Kidney epithelial cell (primary cell): ENCODE results near the gene MYH7B. TPM values are rescaled to one million over a fixed set of nuclear protein-coding genes. Genes with fewer than 3 reads are reported as not detected.

ENCODE experiments used
- DNase-seq: peaks from one replicate; pipeline ENCODE4 v3.0.0-alpha.2; 2010; ENCODE audit warnings: low read depth
- H3K27me3 ChIP-seq: 2 replicates; pipeline ENCODE4 v1.6.0; 2011; ENCODE audit warnings: low read length; ENCODE audit not compliant: control insufficient read depth, insufficient read depth
- H3K36me3 ChIP-seq: 2 replicates; pipeline ENCODE4 v1.5.1; 2011; ENCODE audit warnings: low read length; ENCODE audit not compliant: control insufficient read depth, insufficient read depth
- H3K4me3 ChIP-seq: 2 replicates; pipeline ENCODE4 v1.5.1; 2011; ENCODE audit warnings: low read depth, mild to moderate bottlenecking, control low read depth, low read length
- total RNA-seq: library from RNA; depleted of rRNA; stranded (reverse); fragments of >200 nt; gene quantifications from 2 replicates; pipeline ENCODE4 v1.2.3, GENCODE V29; 2015
- TF ChIP-seq, protein P1 (sequence below): IDR thresholded peaks from 2 replicates; pipeline ENCODE4 v1.5.1; 2011; ENCODE audit warnings: mild to moderate bottlenecking, moderate library complexity, low read length, control low read depth, inconsistent platforms; ENCODE audit not compliant: insufficient read depth, poor library complexity, severe bottlenecking

The MYH7B gene
- total RNA-seq, 1 donor from 2014 or later, result 0.04 TPM

DNA sequence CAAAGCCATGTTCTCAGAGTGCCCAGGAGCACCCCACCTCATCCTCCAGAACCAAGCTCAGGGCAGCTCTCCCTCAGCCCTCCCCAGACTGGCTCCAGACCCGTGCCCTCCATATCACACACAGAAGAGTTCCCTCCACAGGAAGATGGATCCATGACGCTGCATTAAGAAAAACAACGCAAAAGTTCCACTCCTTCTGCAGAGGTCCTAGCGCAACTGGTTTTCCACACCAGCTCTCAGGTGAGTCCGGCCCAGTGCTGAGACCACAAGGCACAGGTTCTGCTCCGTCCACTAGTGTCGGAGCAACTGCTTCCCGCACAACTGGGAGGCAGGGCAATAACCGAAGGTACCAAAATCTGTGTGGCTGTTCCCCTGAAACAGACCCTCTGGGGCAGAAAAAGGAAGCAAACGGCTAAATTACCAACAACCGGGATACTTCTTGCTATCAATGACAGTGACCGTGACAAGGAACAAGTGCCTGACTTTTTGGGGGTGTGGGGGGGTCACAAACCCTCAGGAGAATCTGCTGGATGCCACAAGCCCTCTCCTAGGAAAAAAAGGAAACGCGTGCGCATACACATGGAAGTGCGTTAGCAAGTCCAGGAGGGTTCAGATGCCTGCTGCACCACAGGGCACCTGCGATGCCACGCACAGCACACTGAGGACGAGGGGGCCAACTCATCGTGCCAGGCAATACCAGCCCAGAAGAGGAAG lies 49.2 kb downstream of the MYH7B start:
- TF ChIP-seq, protein P1, sequence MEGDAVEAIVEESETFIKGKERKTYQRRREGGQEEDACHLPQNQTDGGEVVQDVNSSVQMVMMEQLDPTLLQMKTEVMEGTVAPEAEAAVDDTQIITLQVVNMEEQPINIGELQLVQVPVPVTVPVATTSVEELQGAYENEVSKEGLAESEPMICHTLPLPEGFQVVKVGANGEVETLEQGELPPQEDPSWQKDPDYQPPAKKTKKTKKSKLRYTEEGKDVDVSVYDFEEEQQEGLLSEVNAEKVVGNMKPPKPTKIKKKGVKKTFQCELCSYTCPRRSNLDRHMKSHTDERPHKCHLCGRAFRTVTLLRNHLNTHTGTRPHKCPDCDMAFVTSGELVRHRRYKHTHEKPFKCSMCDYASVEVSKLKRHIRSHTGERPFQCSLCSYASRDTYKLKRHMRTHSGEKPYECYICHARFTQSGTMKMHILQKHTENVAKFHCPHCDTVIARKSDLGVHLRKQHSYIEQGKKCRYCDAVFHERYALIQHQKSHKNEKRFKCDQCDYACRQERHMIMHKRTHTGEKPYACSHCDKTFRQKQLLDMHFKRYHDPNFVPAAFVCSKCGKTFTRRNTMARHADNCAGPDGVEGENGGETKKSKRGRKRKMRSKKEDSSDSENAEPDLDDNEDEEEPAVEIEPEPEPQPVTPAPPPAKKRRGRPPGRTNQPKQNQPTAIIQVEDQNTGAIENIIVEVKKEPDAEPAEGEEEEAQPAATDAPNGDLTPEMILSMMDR, result no peak
- Histone ChIP-seq H3K36me3 (peaks cover 5% of the 10 kb centered on the region), H3K4me3 (no peak overlapping the region), H3K27me3 (no peaks in the 10 kb centered on the region)
- no peak for DNase-seq

Other genes with a start within 250 kb of the MYH7B start
- gene NCOA6, start 130.2 kb upstream of the MYH7B start, total RNA-seq, result 16.6 and 18.0 TPM in 2 replicates
- 8.4 and 12.5 TPM in 2 replicates for gene GGT7, start 83.0 kb upstream of the MYH7B start, total RNA-seq
- 29.2 and 33.1 TPM in 2 replicates for gene ACSS2, start 79.3 kb upstream of the MYH7B start, total RNA-seq
- 64.8 and 71.8 TPM in 2 replicates for gene GSS, start 62 bp upstream of the MYH7B start, total RNA-seq
- 78.8 and 99.3 TPM in 2 replicates for gene TRPC4AP, start 136.9 kb downstream of the MYH7B start, total RNA-seq
- 34.7 TPM in 2 replicates for gene EDEM2, start 191.5 kb downstream of the MYH7B start, total RNA-seq
- gene PROCR, start 216.2 kb downstream of the MYH7B start, total RNA-seq, result 15.6 and 25.6 TPM in 2 replicates